ENCODE data around the gene ATXN10. TPM values are rescaled to one million over a fixed set of nuclear protein-coding genes. Genes with fewer than 3 reads are reported as not detected.

Gene ATXN10
- total RNA-seq, 1 experiment from 2014 or later, result 192 TPM

DNA sequence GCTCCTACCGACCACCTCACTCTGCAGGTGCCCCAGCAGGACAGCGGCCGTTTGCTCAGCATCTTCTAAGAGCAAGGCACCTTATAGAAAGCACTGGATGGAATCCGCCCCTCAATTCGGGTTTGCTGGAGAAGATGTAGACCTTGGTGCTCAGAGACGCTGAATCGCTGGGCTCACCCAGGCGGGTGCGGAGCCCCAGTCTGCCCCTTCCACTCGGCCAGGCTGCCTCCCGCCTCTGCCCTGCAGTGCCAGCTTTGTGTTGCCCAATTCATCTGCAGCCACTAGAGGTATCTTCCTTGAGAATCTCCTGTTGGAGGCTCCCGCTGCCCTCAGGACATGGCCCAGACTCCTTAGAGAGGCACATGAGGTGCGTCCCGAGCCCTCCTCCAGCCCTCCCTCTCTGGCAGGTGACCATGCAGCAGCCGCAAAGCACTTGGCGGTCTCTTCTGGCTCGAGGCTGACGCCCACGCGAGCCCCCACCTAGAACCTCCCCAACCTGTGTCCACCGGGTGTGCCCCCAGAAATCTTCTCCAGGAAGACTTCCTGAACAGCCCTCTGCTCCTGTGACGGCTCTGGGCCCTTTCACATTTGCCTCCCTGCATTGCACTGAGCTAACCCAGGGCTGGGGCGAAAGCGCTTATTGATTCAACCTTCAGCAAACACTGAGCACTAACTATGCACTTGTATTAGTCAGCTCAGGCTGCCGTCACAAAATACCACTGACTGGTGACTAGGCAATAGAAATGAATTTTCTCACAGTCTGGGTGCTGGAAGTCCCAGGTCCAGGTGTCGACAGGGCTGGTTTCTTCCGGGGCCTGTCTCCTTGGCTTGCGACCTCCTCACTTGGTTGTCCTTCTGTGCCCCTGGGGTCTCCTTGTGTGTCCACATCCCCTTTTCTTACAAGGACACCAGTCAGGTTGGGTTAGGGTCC, 187.9 kb downstream of the ATXN10 start:
- H3K36me3 ChIP-seq, result peaks cover 15% of the 10 kb centered on the region
- DNase-seq (ENCODE audit: low read depth in 1 of 2, low spot score in 2 of 2), result no peak

DNA sequence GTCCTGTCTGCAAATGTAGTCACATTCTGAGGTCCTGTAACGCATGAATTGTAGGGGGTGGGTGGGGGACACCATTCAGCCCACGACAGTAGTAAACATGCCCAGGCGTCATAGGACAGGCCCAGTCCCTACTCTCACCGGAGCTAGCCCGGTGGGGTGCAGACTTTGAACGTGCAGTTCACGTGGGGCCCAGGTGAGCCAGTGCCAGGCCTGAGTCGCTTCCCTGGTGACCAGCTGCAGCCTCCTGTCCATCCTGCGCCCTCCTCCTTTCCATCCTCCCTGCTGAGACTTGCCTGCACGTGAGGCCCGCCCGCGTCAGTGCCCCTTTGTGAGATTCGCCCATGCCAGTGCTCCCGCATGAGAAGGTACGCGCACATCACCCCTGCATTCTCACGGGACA, 188.6 kb downstream of the ATXN10 start:
- Histone ChIP-seq H3K4me1 (replicated peaks) (no peaks in the 10 kb centered on the region), H3K36me3 (peaks cover 13% of the 10 kb centered on the region), H3K27ac (no peak overlapping the region), H3K27me3 (replicated peaks) (no peaks in the 10 kb centered on the region), H3K9me3 (replicated peaks) (no peaks in the 10 kb centered on the region), H3K4me3 (no peak overlapping the region)
- DNase-seq (ENCODE audit: low read depth in 1 of 2, low spot score in 2 of 2), result no peak

More for the DNA sequence above, 187.9 kb downstream of the ATXN10 start:
- H3K27me3 ChIP-seq (replicated peaks), result no peaks in the 10 kb centered on the region
- H3K9me3 ChIP-seq (replicated peaks), result no peaks in the 10 kb centered on the region
- no peaks in the 10 kb centered on the region for H3K4me1 ChIP-seq (replicated peaks)
- H3K4me3 ChIP-seq, result no peak overlapping the region
- H3K27ac ChIP-seq, result no peak overlapping the region

DNA sequence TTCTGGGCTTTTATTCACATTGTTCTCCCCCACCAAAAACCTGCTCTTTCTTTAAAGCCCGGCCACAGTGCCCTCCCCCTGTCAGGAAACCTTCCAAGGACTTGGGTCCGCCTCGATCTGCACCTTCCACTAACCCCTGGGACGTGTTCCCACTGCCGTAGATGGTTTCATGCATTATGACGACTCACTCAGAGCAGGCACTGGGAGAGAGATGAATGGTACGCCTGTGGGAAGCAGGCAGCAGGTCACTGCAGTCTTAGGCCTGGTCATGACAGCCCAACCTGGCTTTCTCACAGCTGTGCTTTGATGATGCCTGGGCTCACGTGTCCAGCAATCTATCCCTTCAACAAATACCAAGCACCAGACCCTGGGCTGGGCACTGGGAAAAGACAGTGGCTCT, 189.6 kb downstream of the ATXN10 start:
- Histone ChIP-seq H3K27ac (no peak overlapping the region), H3K4me3 (no peak overlapping the region), H3K27me3 (replicated peaks) (no peaks in the 10 kb centered on the region), H3K36me3 (peaks cover 6% of the 10 kb centered on the region; the same call in 1 of the 2 replicates), H3K9me3 (replicated peaks) (no peaks in the 10 kb centered on the region), H3K4me1 (replicated peaks) (no peaks in the 10 kb centered on the region)
- DNase-seq (ENCODE audit: low read depth in 1 of 2, low spot score in 2 of 2), result no peak

DNA sequence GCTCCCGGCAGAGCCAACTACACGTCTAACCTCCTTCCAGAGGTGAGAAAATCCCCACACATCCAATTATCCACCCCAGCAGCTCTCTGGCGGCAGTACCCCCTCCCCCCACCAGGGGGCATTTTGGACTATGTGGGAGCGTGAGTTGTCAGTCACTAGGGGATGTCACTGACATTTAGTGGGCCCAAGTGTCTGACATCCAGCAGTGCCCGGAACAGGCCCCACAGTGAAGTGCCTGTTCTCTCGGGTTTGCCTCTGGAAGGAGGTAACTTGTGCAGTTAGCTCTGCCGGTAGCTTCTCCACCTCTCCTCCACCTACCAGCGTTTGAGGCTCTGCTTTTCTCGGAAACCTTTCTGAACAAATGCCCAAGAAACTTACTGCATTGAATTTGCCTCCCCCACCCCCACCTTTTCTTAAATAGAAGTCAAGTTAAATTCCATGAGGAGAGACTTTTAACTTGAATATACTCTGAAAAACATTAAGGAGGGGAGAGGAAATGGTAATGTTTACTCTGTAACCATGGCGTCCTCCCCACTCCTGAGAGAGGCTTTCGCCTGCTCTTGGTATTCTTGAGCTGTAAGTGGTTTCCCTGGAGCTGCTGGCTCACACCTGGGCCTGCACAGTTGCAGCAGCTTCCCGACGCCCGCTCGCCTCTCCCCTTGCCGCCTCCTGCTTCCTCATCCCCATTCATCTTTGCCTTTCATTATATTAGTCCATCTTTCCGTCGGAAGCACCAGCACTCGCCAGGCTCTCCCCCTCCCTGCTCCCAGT, 192.5 kb downstream of the ATXN10 start:
- peak; percentile 75 to 78 for DNase-seq (ENCODE audit: low read depth in 1 of 2, low spot score in 2 of 2)
- Histone ChIP-seq H3K4me1 (replicated peaks) (peaks cover 9% of the 10 kb centered on the region), H3K27ac (no peak overlapping the region), H3K4me3 (no peak overlapping the region), H3K36me3 (no peaks in the 10 kb centered on the region), H3K9me3 (replicated peaks) (no peaks in the 10 kb centered on the region), H3K27me3 (replicated peaks) (peaks cover 11% of the 10 kb centered on the region)

DNA sequence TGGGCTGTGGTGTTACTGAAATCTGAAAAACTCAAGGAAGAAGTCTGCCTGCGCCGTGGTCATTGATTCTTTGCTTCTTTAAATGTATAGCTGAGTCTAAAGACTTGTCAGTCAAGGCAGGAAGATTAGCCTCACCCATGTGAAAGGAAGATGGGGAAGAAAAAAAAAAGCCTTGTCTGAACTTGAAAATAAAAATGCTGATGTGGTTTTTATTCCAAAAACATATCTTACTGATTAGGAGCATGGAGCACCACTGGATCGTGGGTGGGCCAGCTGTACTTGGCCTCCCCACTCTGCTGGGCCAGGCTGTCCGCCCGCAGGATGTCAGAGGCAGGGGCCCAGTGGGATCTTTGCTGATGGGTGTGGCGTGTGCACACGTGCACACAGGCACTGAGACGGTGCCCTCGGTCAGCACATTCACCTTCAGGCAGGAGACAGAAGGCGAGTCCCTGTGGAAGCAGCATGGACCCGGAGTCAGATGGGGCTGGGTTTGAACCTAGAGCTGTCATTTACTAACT, 193.4 kb downstream of the ATXN10 start:
- no peaks in the 10 kb centered on the region for H3K36me3 ChIP-seq
- no peaks in the 10 kb centered on the region for H3K9me3 ChIP-seq (replicated peaks)
- peak in 1 of 2 experiments; percentile 30 for DNase-seq (ENCODE audit: low read depth in 1 of 2, low spot score in 2 of 2)

DNA sequence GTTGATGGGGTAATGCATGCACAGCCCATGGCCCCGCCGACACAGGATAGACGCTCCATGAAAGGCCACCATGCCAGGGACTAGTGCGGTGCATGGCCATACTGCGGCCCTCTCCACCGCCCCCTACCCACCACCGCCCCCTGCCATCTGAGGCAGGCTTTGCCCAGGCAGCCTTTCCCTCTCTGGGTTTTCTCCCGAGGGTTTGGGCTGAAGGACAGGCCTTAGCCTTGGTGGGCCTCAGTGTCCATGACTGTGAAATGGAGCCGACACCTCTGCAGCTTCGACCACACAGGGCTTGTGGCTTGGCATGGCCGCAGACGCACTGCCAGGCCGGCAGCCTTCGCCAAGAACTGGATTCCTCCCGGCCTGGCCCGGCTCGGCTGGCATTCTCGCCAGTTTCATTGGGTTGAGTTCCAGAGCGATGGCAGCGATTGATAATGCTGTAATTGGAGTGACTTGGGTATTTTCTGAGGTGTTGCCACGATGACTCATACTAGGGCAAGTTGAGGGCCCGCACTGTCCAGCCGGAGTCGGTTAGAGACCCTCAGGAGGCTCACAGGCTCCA, 194.0 kb downstream of the ATXN10 start:
- no peaks in the 10 kb centered on the region for H3K9me3 ChIP-seq (replicated peaks)
- peaks cover 9% of the 10 kb centered on the region for H3K4me1 ChIP-seq (replicated peaks)
- peaks cover 11% of the 10 kb centered on the region for H3K27me3 ChIP-seq (replicated peaks)
- H3K36me3 ChIP-seq, result no peaks in the 10 kb centered on the region
- no peak overlapping the region for H3K27ac ChIP-seq
- peak in 1 of 2 experiments; percentile 39 for DNase-seq (ENCODE audit: low read depth in 1 of 2, low spot score in 2 of 2)
- H3K4me3 ChIP-seq, result no peak overlapping the region

More for the DNA sequence above, 193.4 kb downstream of the ATXN10 start:
- Histone ChIP-seq H3K27ac (no peak overlapping the region), H3K4me1 (replicated peaks) (peaks cover 9% of the 10 kb centered on the region), H3K4me3 (no peak overlapping the region), H3K27me3 (replicated peaks) (peaks cover 11% of the 10 kb centered on the region)

DNA sequence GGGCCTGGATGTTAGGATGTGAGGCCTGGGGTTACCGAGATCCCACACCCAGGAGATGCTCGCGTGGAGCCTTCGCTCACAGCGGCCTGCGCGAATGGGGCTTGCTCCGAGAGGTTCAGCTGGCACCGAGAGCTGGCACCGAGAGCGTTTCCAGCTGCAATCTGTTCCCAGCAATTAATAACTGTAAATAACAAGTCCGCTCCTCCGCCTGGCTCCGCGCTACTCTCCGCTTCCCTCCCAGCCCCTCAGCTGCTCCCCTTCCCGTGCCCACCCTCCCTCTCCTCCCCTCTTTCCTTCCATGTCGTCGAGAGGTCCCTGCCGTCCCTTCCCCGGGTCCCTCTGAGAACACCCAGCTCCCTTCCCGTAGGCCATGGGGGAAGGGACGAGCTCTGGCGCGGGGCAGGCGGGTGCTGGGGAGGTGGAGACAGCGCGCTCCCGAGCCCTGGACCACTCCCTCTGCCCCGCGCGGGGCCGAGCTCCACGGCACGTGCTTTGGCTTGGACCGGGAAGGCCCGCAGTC, 194.6 kb downstream of the ATXN10 start:
- H3K4me3 ChIP-seq, result no peak overlapping the region
- H3K36me3 ChIP-seq, result no peaks in the 10 kb centered on the region
- peaks cover 9% of the 10 kb centered on the region for H3K4me1 ChIP-seq (replicated peaks)
- H3K9me3 ChIP-seq (replicated peaks), result no peaks in the 10 kb centered on the region
- H3K27ac ChIP-seq, result no peak overlapping the region
- DNase-seq (ENCODE audit: low read depth in 1 of 2, low spot score in 2 of 2), result peak in 1 of 2 experiments; percentile 39
- H3K27me3 ChIP-seq (replicated peaks), result peaks cover 11% of the 10 kb centered on the region

DNA sequence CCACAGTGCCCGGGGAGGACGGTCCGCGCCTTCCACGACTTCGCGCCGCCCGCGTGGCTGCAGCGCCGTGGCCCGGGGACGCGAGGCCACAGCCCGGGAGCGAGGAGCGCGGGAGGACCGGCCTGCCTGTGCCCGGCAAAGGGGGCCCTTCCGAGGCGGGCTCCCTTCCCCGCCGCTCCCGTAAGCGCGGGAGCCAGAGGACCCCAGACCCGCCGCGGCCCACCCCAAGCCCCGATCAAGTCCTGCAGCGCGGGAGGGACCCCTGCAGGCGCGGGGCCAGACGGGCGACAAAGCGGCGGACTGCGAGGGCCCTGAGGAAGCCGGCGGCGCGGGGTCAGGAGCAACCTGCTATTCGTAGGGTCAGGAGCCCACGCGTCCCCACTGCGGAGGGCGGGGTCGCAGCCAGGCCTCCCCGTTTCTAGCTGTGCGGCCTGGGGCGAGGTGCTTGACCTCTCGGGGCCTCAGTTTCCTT, 195.0 kb downstream of the ATXN10 start:
- H3K27ac ChIP-seq, result no peak overlapping the region
- no peak overlapping the region for H3K4me3 ChIP-seq
- H3K9me3 ChIP-seq (replicated peaks), result no peaks in the 10 kb centered on the region

DNA sequence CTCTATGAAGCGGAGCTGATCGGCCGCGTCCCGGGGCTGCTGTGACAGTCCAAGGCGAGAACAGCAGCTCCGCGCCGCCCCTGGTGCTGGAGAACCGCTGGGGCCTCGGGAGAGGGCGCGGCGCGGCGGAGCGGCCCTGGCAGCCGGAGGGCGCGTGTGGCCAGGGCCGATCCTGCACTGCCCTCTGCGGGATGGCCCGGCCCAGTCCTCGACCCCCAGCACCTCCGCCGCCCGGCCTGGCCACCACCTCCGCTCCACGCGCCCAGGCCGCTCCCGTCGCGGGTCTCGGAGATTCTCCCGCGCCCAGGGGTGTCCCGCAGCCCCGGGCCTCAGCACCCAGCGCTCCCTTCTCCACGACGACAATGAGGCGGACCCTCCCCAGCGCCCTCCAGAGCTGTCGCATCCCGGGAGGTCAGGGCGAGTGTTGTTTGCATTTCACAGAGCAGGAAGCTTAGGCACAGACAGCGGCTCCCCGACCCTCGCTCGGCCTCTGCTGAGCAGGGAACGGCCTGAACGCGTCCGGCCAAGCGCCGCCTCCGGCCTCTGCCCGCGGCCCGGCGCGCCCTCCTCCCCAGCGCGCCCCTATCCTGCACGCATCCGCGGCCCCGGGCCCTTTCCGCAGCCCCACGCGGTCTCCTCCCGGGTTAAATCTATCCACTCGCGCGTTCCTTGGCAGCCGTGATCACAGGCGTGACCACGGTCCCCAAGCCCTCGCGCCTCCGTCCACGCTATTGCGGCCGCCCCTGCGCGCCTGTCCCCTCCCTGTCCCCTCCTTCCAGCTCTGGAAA, 195.7 kb downstream of the ATXN10 start:
- peak; percentile 25 to 51 for DNase-seq (ENCODE audit: low read depth in 1 of 2, low spot score in 2 of 2)
- Histone ChIP-seq H3K36me3 (no peaks in the 10 kb centered on the region), H3K27me3 (replicated peaks) (peaks cover 11% of the 10 kb centered on the region), H3K9me3 (replicated peaks) (no peaks in the 10 kb centered on the region), H3K4me3 (no peak overlapping the region), H3K27ac (no peak overlapping the region), H3K4me1 (replicated peaks) (peaks cover 9% of the 10 kb centered on the region)

More for the DNA sequence above, 195.0 kb downstream of the ATXN10 start:
- no peaks in the 10 kb centered on the region for H3K36me3 ChIP-seq
- H3K4me1 ChIP-seq (replicated peaks), result peaks cover 9% of the 10 kb centered on the region
- H3K27me3 ChIP-seq (replicated peaks), result peaks cover 11% of the 10 kb centered on the region
- no peak for DNase-seq (ENCODE audit: low read depth in 1 of 2, low spot score in 2 of 2)

DNA sequence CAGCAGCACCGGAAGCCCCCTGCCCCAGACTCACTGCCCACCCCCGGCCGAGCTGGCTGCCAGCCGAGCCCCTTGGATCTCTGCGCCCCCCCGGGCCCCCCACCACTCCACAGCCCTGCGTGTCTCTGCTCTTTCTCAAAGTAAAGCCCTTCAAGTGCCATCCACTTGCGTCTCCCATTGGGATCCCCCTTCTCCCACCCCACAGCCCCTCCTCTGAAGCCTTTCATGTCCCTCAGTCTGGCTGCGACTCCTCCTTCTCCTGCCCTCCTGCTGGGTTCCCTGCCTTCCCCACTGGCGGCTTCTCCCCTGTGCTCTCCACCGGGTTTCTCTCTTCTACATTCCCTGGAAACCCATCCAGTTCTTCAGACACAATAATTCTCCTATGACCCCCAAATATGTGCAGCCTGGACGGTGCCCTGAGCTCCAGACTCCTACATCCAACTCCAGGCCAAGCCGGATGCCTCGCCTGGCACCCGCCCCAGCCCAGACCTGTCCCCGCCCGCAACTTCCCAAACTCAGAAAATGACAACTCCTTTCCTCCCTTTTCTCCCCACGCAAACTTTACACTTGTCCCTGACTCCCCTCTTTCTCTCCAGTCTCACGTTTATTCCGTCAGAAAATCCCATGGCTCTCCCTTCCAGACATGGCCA, 196.4 kb downstream of the ATXN10 start:
- Histone ChIP-seq H3K9me3 (replicated peaks) (0 out of 2 replicates have a peak, but pooled peaks cover 7% of the 10 kb centered on the region), H3K27me3 (replicated peaks) (peaks cover 11% of the 10 kb centered on the region), H3K27ac (no peak overlapping the region), H3K36me3 (no peaks in the 10 kb centered on the region), H3K4me1 (replicated peaks) (peaks cover 9% of the 10 kb centered on the region), H3K4me3 (no peak overlapping the region)
- peak in 1 of 2 experiments; percentile 42 for DNase-seq (ENCODE audit: low read depth in 1 of 2, low spot score in 2 of 2)

DNA sequence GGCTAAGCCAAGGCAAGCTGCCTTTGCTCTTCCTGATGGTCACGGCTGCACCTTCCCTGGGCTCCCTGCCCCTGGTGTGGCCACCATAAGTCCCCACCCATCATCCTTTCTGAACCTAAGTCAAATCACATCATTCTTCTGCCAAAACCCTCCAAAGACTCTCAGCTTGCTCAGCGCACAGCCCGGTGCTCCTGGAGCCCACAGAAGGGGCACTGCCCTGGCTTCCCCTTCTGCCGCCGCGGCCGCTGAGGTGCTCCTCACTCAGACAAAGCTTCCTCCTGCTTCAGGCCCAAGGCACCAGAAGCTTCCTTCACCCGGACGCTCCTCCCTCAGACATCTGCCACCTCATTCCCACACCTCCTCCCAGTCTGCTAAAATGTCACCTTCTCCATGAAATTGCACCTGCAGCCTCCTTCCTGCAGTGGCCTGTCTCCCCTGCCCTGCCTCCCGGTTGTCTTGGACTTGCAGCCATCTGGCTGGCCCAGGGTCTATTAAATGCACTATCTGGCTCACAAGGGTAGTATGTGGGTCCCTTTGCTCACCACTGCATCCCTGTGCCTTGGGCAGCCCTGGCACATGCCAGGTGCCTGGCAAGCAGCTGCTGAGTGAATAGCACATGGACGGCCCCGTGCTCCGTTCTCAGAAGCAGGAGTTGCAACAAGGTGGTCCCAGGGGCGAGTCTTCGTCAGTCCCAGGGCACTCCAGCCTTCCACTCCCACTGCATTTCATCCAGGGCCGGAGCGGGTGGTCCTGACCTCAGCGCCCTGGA, 197.1 kb downstream of the ATXN10 start:
- peaks cover 11% of the 10 kb centered on the region for H3K27me3 ChIP-seq (replicated peaks)
- no peak overlapping the region for H3K27ac ChIP-seq
- H3K4me1 ChIP-seq (replicated peaks), result peaks cover 9% of the 10 kb centered on the region
- 0 out of 2 replicates have a peak, but pooled peaks cover 7% of the 10 kb centered on the region for H3K9me3 ChIP-seq (replicated peaks)
- H3K36me3 ChIP-seq, result no peaks in the 10 kb centered on the region
- H3K4me3 ChIP-seq, result no peak overlapping the region
- peak in 1 of 2 experiments; percentile 35 for DNase-seq (ENCODE audit: low read depth in 1 of 2, low spot score in 2 of 2)

Measured in SJSA1 (cell line).